Measurements from ENCODE around the gene HSD11B2. TPM values are rescaled to one million over a fixed set of nuclear protein-coding genes. Genes with fewer than 3 reads are reported as not detected.

Gene HSD11B2
- total and polyA plus RNA-seq, 2 of the 8 experiments (the other 6 are each of a cell fraction or from before 2014, with no cell fraction given): 28.7 to 32.9 TPM

DNA sequence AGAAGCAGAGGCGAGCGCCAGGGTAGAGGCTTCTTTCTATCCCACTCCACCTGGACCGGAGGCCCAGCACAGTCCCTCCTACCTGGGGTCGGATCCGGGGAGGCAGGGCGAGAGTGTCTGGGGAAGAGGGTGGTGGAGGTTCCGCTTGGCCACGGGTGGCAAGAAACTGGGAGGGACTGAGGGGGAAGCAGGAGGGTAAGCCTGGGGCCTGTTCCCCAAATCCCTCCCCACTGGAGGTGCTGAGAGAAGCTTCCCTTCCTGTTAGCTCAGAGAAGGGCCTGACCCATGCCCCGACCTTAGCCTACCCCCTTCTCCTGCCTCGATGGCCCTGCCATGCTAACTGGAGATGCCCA, 35.8 kb upstream of the HSD11B2 start:
- no peaks in the 10 kb centered on the region for H3K79me1 ChIP-seq (ENCODE audit: low read depth, low read length)

More for the DNA sequence above, 35.8 kb upstream of the HSD11B2 start:
- H4K8ac ChIP-seq (ENCODE audit: extremely low read depth, insufficient read depth, low read length): peak overlapping the region; percentile 29; the same call in 1 of the 2 replicates
- no peak overlapping the region for H3K56ac ChIP-seq (replicated peaks; ENCODE audit: insufficient read length, low read depth, low read length)
- ChIA-PET POLR2A (ENCODE audit: partially characterized antibody) (interaction anchor here (1.0 to 2.1 kb wide), 3 partner anchors 10 to 109 kb away, joined by 3 to 8 read pairs (median 3); no protein-coding TSS in a partner anchor), CTCF (ENCODE audit: partially characterized antibody) (interaction anchor here (0.5 to 32.4 kb wide), 9 partner anchors 21 to 270 kb away, joined by 3 to 476 read pairs (median 5); partner anchors contain the start of gene ZDHHC1)
- TF ChIP-seq GABPA (IDR thresholded peaks at IDR 0.05; ENCODE audit: borderline replicate concordance, insufficient read depth, low read length) (no peak), SUZ12 (IDR thresholded peaks at IDR 0.05; ENCODE audit: low read length) (0 out of 2 replicates have a peak, but pooled peaks have one; percentile 10)
- H2AFZ ChIP-seq (ENCODE audit: low read length): no peak overlapping the region
- H3K9ac ChIP-seq (replicated peaks in 1 of 4; ENCODE audit: extremely low read depth in 1 of 4, low read depth in 3 of 4, low read length in 3 of 4): no peak overlapping the region
- H3K27ac ChIP-seq (ENCODE audit: low read depth, low read length): no peak overlapping the region
- H4K5ac ChIP-seq (ENCODE audit: insufficient read length, low read depth, low read length): no peak overlapping the region
- H3K4me3 ChIP-seq (ENCODE audit: extremely low read depth in 1 of 4, insufficient read depth in 2 of 4, low read depth in 3 of 4, low read length in 4 of 4): peak overlapping the region in 3 of 4 experiments; percentile 36 to 58 (median 42); a peak in 4 of 8 replicates
- no peaks in the 10 kb centered on the region for H3K79me2 ChIP-seq (ENCODE audit: control insufficient read depth in 1 of 2, insufficient read depth in 2 of 2, low read length in 2 of 2)
- H2BK5ac ChIP-seq (ENCODE audit: low read depth, low read length): no peak overlapping the region; the same call in 1 of the 2 replicates
- no peak overlapping the region for H3K23ac ChIP-seq (ENCODE audit: insufficient read length)
- peaks cover 6 to 9% of the 10 kb centered on the region in 2 experiments for H4K20me1 ChIP-seq (replicated peaks in 1 of 2; ENCODE audit: control insufficient read depth in 1 of 2, insufficient read depth in 2 of 2, low read length in 2 of 2)
- H3K9me3 ChIP-seq (ENCODE audit: insufficient read depth in 2 of 2, low read depth in 1 of 2, low read length in 1 of 2): no peaks in the 10 kb centered on the region
- H3K23me2 ChIP-seq (ENCODE audit: low read depth, low read length): no peaks in the 10 kb centered on the region; the same call in 1 of the 2 replicates
- peak overlapping the region; percentile 53; the same call in 1 of the 2 replicates for H2BK15ac ChIP-seq (ENCODE audit: low read length)
- H2BK20ac ChIP-seq (ENCODE audit: low read length): peak overlapping the region; percentile 93
- H3K14ac ChIP-seq (ENCODE audit: insufficient read length): no peak overlapping the region
- peak overlapping the region; percentile 51 for H4K91ac ChIP-seq (replicated peaks; ENCODE audit: insufficient read length, low read length)
- DNase-seq (ENCODE audit: low read depth in 1 of 2, low spot score in 2 of 2) (no peak), FAIRE-seq (no peak)
- no peak overlapping the region for H2AK5ac ChIP-seq (ENCODE audit: low read depth, low read length)
- H2BK12ac ChIP-seq (ENCODE audit: low read depth, low read length): peak overlapping the region; percentile 10; the same call in 1 of the 2 replicates
- peaks cover 24 to 57% (median 46%) of the 10 kb centered on the region in 4 experiments for H3K27me3 ChIP-seq (replicated peaks in 1 of 4; ENCODE audit: control insufficient read depth in 3 of 4, extremely low read depth in 1 of 4, insufficient read depth in 3 of 4, low read length in 3 of 4)
- H3K4ac ChIP-seq (replicated peaks; ENCODE audit: insufficient read length, low read depth, low read length): no peak overlapping the region
- H3K4me2 ChIP-seq (ENCODE audit: insufficient read depth in 1 of 2, low read depth in 2 of 2, low read length in 2 of 2): peak overlapping the region; percentile 56 to 86; a peak in 3 of 4 replicates
- H2BK120ac ChIP-seq (replicated peaks; ENCODE audit: low read depth, low read length): no peak overlapping the region
- 74% methylated on average over 8 of the region's 10 CpGs; no CpG with 5 or more reads in 1 of the 2 experiments for WGBS, 2 experiments (ENCODE audit: extremely low coverage in 1 of 2, insufficient coverage in 1 of 2, insufficient read length in 1 of 2, insufficient replicate concordance in 2 of 2, low coverage in 1 of 2, low lambda C conversion rate in 2 of 2, missing lambda C conversion rate in 1 of 2)
- H3K18ac ChIP-seq (ENCODE audit: extremely low read depth, low read length): no peak overlapping the region
- peaks cover 0 to 39% (median 27%) of the 10 kb centered on the region in 4 experiments; a peak in 6 of 7 replicates for H3K4me1 ChIP-seq (replicated peaks in 1 of 4; ENCODE audit: control insufficient read depth in 3 of 4, insufficient read depth in 4 of 4, low read length in 3 of 4)
- H3K36me3 ChIP-seq (ENCODE audit: control insufficient read depth in 2 of 4, insufficient read depth in 4 of 4, low read length in 3 of 4): no peaks in the 10 kb centered on the region
